Naive thymus-derived CD4-positive, alpha-beta T cell (primary cell): ENCODE results near the gene CERS5. TPM values are rescaled to one million over a fixed set of nuclear protein-coding genes. Genes with fewer than 3 reads are reported as not detected.

ENCODE experiments used
- ATAC-seq: fragments of 150-1000 bp; cut with Tn5 transposase; 2 replicates; pipeline ENCODE4 v1.10.0; 2021; ENCODE audit warnings: mild to moderate bottlenecking, moderate library complexity
- CTCF ChIA-PET: fragments of 350-600 bp; sonication (Branson Sonifier 250); formaldehyde crosslinking; loops from one replicate; lab custom pipeline; 2021; ENCODE audit warnings: antibody characterized with exemption; lab: Charles Lee
- POLR2A ChIA-PET: fragments of 350-600 bp; sonication (Branson Sonifier 250); formaldehyde crosslinking; loops from one replicate; lab custom pipeline; 2021; ENCODE audit warnings: antibody characterized with exemption, inconsistent platforms; lab: Charles Lee
- DNase-seq, 9 donors: peaks; one replicate each; pipeline versions ENCODE4 v3.0.0 to v3.0.0-alpha.2; 2020 to 2022; ENCODE audit warnings: mixed read lengths in 1 of 9
- H3K27ac ChIP-seq: one replicate; pipeline ENCODE4 v1.7.0; 2013; ENCODE audit warnings: mild to moderate bottlenecking, low read depth, low read length, moderate library complexity
- H3K27me3 ChIP-seq, 2 donors: one replicate each; pipeline ENCODE4 v1.7.0; 2013; ENCODE audit warnings: low read length in 2 of 2, mild to moderate bottlenecking in 2 of 2, moderate library complexity in 2 of 2; ENCODE audit not compliant: control insufficient read depth in 2 of 2, insufficient read depth in 2 of 2
- H3K36me3 ChIP-seq, 3 experiments: 1 replicate in 2 of 3; 2 replicates in 1 of 3; pipeline ENCODE4 v1.7.0; 2013; ENCODE audit warnings: low read length in 3 of 3, mild to moderate bottlenecking in 3 of 3, moderate library complexity in 1 of 3; ENCODE audit not compliant: insufficient read depth in 3 of 3, control insufficient read depth in 2 of 3
- H3K4me1 ChIP-seq, 2 donors: one replicate each; pipeline ENCODE4 v1.7.0; 2013; ENCODE audit warnings: low read length in 2 of 2, mild to moderate bottlenecking in 2 of 2, moderate library complexity in 1 of 2; ENCODE audit not compliant: control insufficient read depth in 2 of 2, insufficient read depth in 2 of 2
- H3K4me3 ChIP-seq: 2 replicates; pipeline ENCODE4 v1.7.0; 2013; ENCODE audit warnings: mild to moderate bottlenecking, low read length
- H3K9me3 ChIP-seq, 3 experiments: 1 replicate in 2 of 3; 2 replicates in 1 of 3; pipeline ENCODE4 v1.7.0; 2013; ENCODE audit warnings: low read length in 3 of 3; ENCODE audit not compliant: control insufficient read depth in 2 of 3
- H3K27ac Mint-ChIP-seq, 9 donors: one replicate each; pipeline ENCODE4 v1.8.0; 2020 to 2022; ENCODE audit warnings: mixed read lengths in 9 of 9, mild to moderate bottlenecking in 8 of 9, moderate library complexity in 5 of 9, inconsistent platforms in 2 of 9
- H3K27me3 Mint-ChIP-seq, 5 donors: one replicate each; pipeline ENCODE4 v1.8.0; 2021 to 2022; ENCODE audit warnings: mixed read lengths in 5 of 5, mild to moderate bottlenecking in 1 of 5
- H3K36me3 Mint-ChIP-seq, 5 donors: one replicate each; pipeline ENCODE4 v1.8.0; 2020 to 2022; ENCODE audit warnings: mixed read lengths in 5 of 5, mild to moderate bottlenecking in 3 of 5, inconsistent platforms in 1 of 5
- H3K4me1 Mint-ChIP-seq, 7 donors: one replicate each; pipeline ENCODE4 v1.8.0; 2020 to 2022; ENCODE audit warnings: mixed read lengths in 7 of 7, mild to moderate bottlenecking in 3 of 7, inconsistent platforms in 1 of 7
- H3K4me3 Mint-ChIP-seq, 10 donors: one replicate each; pipeline ENCODE4 v1.8.0; 2020 to 2022; ENCODE audit warnings: mild to moderate bottlenecking in 10 of 10, mixed read lengths in 10 of 10, moderate library complexity in 6 of 10, inconsistent platforms in 2 of 10
- H3K9me3 Mint-ChIP-seq, 11 donors: one replicate each; pipeline ENCODE4 v1.8.0; 2020 to 2022; ENCODE audit warnings: mixed read lengths in 11 of 11, mild to moderate bottlenecking in 4 of 11, inconsistent platforms in 1 of 11, moderate library complexity in 1 of 11
- intact Hi-C, 2 donors: fragments of 100-400 bp; cut with micrococcal nuclease; formaldehyde crosslinking; loops; one replicate each; pipeline ENCODE4 v1.15.1; 2023
- polyA plus RNA-seq, 2 donors: library from polyadenylated mRNA; unstranded; fragments of 300-500 nt; fragmentation: Illumina TruSeq; gene quantifications; one replicate each; pipeline ENCODE4 v1.2.3, GENCODE V29; 2021
- total RNA-seq, 6 experiments: library from RNA in 5 of 6; stranded (reverse) in 5 of 6; gene quantifications; 1 replicate in 5 of 6; 2 replicates in 1 of 6; pipeline ENCODE4 v1.2.3 and lab custom pipeline; 2021 to 2026

The CERS5 gene
- total and polyA plus RNA-seq, 7 experiments from 2014 or later, result 33.7 to 52.2 (median 45.1) TPM

GRCh38 chr12:50166799-50167048, 445 bp downstream of the CERS5 start:
- peaks cover 0 to 9% (median 0%) of the 10 kb centered on the region in 11 donors for H3K9me3 Mint-ChIP-seq
- H3K9me3 ChIP-seq, result no peaks in the 10 kb centered on the region
- H3K4me1 Mint-ChIP-seq, result peaks cover 16 to 38% (median 30%) of the 10 kb centered on the region in 7 donors
- H3K4me3 ChIP-seq, result peak overlapping the region; percentile 69
- ChIA-PET POLR2A (interaction anchor here (0.6 to 2.9 kb wide), 8 partner anchors 9 to 117 kb away, joined by 3 to 35 read pairs (median 5); partner anchors contain the start of gene COX14), CTCF (interaction anchor here (0.5 to 1.8 kb wide), 7 partner anchors 9 to 82 kb away, joined by 3 to 11 read pairs (median 4); partner anchors contain the start of genes COX14 and SMARCD1)
- peaks cover 0 to 5% (median 0%) of the 10 kb centered on the region in 3 experiments for H3K36me3 ChIP-seq
- H3K27ac ChIP-seq, result peak overlapping the region; percentile 93
- peak overlapping the region; percentile 82 to 98 (median 93) for H3K4me3 Mint-ChIP-seq
- no peak for ATAC-seq
- peaks cover 0 to 12% (median 0%) of the 10 kb centered on the region in 5 donors for H3K36me3 Mint-ChIP-seq
- no peaks in the 10 kb centered on the region for H3K27me3 ChIP-seq
- H3K4me1 ChIP-seq, result peaks cover 11 to 13% of the 10 kb centered on the region in 2 donors
- peak in 2 of 9 donors; percentile 39 to 78 for DNase-seq
- H3K27ac Mint-ChIP-seq, result peak overlapping the region; percentile 84 to 98 (median 93)
- H3K27me3 Mint-ChIP-seq, result no peaks in the 10 kb centered on the region
- intact Hi-C loops, result loop anchor here (1.0 to 2.0 kb wide), 11 partner anchors 9 to 425 kb away; partner anchors contain the start of genes LARP4 (in 2 of the 2), RACGAP1 (in 2 of the 2), SMARCD1 (in 2 of the 2) and COX14 (in 1 of the 2)

- CTCF ChIA-PET, result interaction anchor here (0.8 kb wide), 1 partner anchor 64 kb away, joined by 3 read pairs; no protein-coding TSS in a partner anchor
- intact Hi-C loops, result no loop called here
- H3K27me3 ChIP-seq, result no peaks in the 10 kb centered on the region
Observed at GRCh38 chr12:50164963-50165362, 2.2 kb downstream of the CERS5 start.

GRCh38 chr12:50162230-50162629, 4.9 kb downstream of the CERS5 start:
- Histone ChIP-seq H3K27me3 (no peaks in the 10 kb centered on the region), H3K27ac (no peak overlapping the region), H3K4me3 (no peak overlapping the region), H3K36me3 (peaks cover 0 to 5% (median 0%) of the 10 kb centered on the region in 3 experiments), H3K4me1 (peaks cover 7 to 13% of the 10 kb centered on the region in 2 donors), H3K9me3 (no peaks in the 10 kb centered on the region)
- intact Hi-C loops, result no loop called here
- Mint-ChIP-seq H3K36me3 (peaks cover 0 to 17% (median 5%) of the 10 kb centered on the region in 5 donors), H3K4me3 (no peak overlapping the region), H3K4me1 (peaks cover 35 to 61% (median 54%) of the 10 kb centered on the region in 7 donors), H3K27me3 (no peaks in the 10 kb centered on the region), H3K9me3 (no peaks in the 10 kb centered on the region), H3K27ac (peak overlapping the region in 1 of 9 donors; percentile 31)
- no peak for DNase-seq
- ChIA-PET CTCF (interaction anchor here (0.6 to 1.3 kb wide), 4 partner anchors 14 to 296 kb away, joined by 3 to 4 read pairs (median 3); no protein-coding TSS in a partner anchor), POLR2A (interaction anchor here (0.7 kb wide), 2 partner anchors 8 to 145 kb away, joined by 3 to 12 read pairs; no protein-coding TSS in a partner anchor)
- ATAC-seq, result no peak

More at GRCh38 chr12:50164963-50165362, 2.2 kb downstream of the CERS5 start:
- H3K36me3 Mint-ChIP-seq, result peaks cover 0 to 12% (median 0%) of the 10 kb centered on the region in 5 donors
- peaks cover 11 to 13% of the 10 kb centered on the region in 2 donors for H3K4me1 ChIP-seq
- H3K4me3 ChIP-seq, result no peak overlapping the region
- H3K4me3 Mint-ChIP-seq, result peak overlapping the region; percentile 5 to 97 (median 70)
- no peaks in the 10 kb centered on the region for H3K9me3 ChIP-seq
- H3K27ac Mint-ChIP-seq, result peak overlapping the region in 8 of 9 donors; percentile 19 to 80 (median 56)
- peaks cover 0 to 5% (median 0%) of the 10 kb centered on the region in 3 experiments for H3K36me3 ChIP-seq
- H3K27me3 Mint-ChIP-seq, result no peaks in the 10 kb centered on the region
- POLR2A ChIA-PET, result interaction anchor here (0.7 to 2.5 kb wide), 2 partner anchors 19 to 48 kb away, joined by 3 to 5 read pairs; no protein-coding TSS in a partner anchor
- H3K9me3 Mint-ChIP-seq, result peaks cover 0 to 4% (median 0%) of the 10 kb centered on the region in 11 donors
- peaks cover 28 to 50% (median 40%) of the 10 kb centered on the region in 7 donors for H3K4me1 Mint-ChIP-seq
- ATAC-seq (no peak), DNase-seq (no peak)
- H3K27ac ChIP-seq, result no peak overlapping the region

- ATAC-seq, result no peak
Observed at GRCh38 chr12:50160643-50161042, 6.5 kb downstream of the CERS5 start.

GRCh38 chr12:50157259-50157658, 9.9 kb downstream of the CERS5 start:
- intact Hi-C loops, result no loop called here
- no peak overlapping the region for H3K27ac ChIP-seq
- Mint-ChIP-seq H3K36me3 (peaks cover 0 to 8% (median 5%) of the 10 kb centered on the region in 5 donors), H3K9me3 (no peaks in the 10 kb centered on the region), H3K4me3 (no peak overlapping the region), H3K27ac (peak overlapping the region in 5 of 9 donors; percentile 5 to 54 (median 24)), H3K4me1 (peaks cover 16 to 37% (median 30%) of the 10 kb centered on the region in 7 donors), H3K27me3 (no peaks in the 10 kb centered on the region)
- no peak overlapping the region for H3K4me3 ChIP-seq
- POLR2A ChIA-PET, result interaction anchor here (0.9 kb wide), 1 partner anchor 9 kb away, joined by 5 read pairs; the partner anchor contains the start of gene CERS5
- H3K4me1 ChIP-seq, result no peaks in the 10 kb centered on the region
- no peaks in the 10 kb centered on the region for H3K9me3 ChIP-seq
- H3K27me3 ChIP-seq, result no peaks in the 10 kb centered on the region
- CTCF ChIA-PET, result interaction anchor here (0.6 to 1.0 kb wide), 2 partner anchors 12 to 46 kb away, joined by 3 read pairs; partner anchors contain the start of gene COX14
- peaks cover 0 to 6% (median 0%) of the 10 kb centered on the region in 3 experiments for H3K36me3 ChIP-seq
- DNase-seq, result no peak
- no peak for ATAC-seq

More at GRCh38 chr12:50160643-50161042, 6.5 kb downstream of the CERS5 start:
- ChIA-PET POLR2A (no interaction called here), CTCF (interaction anchor here (0.9 kb wide), 2 partner anchors 15 to 29 kb away, joined by 3 read pairs; no protein-coding TSS in a partner anchor)
- Histone ChIP-seq H3K36me3 (no peaks in the 10 kb centered on the region), H3K27ac (no peak overlapping the region), H3K27me3 (no peaks in the 10 kb centered on the region), H3K9me3 (no peaks in the 10 kb centered on the region), H3K4me3 (no peak overlapping the region), H3K4me1 (peaks cover under 1 to 4% of the 10 kb centered on the region in 2 donors)
- no peak for DNase-seq
- Mint-ChIP-seq H3K36me3 (peaks cover 0 to 11% (median 5%) of the 10 kb centered on the region in 5 donors), H3K27me3 (no peaks in the 10 kb centered on the region), H3K27ac (peak overlapping the region in 5 of 9 donors; percentile 1 to 16 (median 7)), H3K4me3 (no peak overlapping the region), H3K9me3 (no peaks in the 10 kb centered on the region), H3K4me1 (peaks cover 27 to 56% (median 47%) of the 10 kb centered on the region in 7 donors)
- intact Hi-C loops, result no loop called here

- no peak overlapping the region for H3K27ac ChIP-seq
- ATAC-seq, result no peak
- Mint-ChIP-seq H3K27ac (peak overlapping the region in 3 of 9 donors; percentile 11 to 54 (median 24)), H3K4me1 (peaks cover 16 to 35% (median 30%) of the 10 kb centered on the region in 7 donors), H3K27me3 (no peaks in the 10 kb centered on the region), H3K9me3 (no peaks in the 10 kb centered on the region), H3K4me3 (no peak overlapping the region), H3K36me3 (peaks cover 0 to 8% (median 5%) of the 10 kb centered on the region in 5 donors)
- H3K4me1 ChIP-seq, result no peaks in the 10 kb centered on the region
- peaks cover 0 to 6% (median 0%) of the 10 kb centered on the region in 3 experiments for H3K36me3 ChIP-seq
- H3K9me3 ChIP-seq, result no peaks in the 10 kb centered on the region
- no peak for DNase-seq
- POLR2A ChIA-PET, result interaction anchor here (1.2 kb wide), 1 partner anchor 10 kb away, joined by 9 read pairs; the partner anchor contains the start of gene CERS5
- CTCF ChIA-PET, result interaction anchor here (1.0 kb wide), 1 partner anchor 45 kb away, joined by 3 read pairs; the partner anchor contains the start of gene COX14
- intact Hi-C loops, result no loop called here
- H3K27me3 ChIP-seq, result no peaks in the 10 kb centered on the region
- no peak overlapping the region for H3K4me3 ChIP-seq
Observed at GRCh38 chr12:50156641-50157040, 10.5 kb downstream of the CERS5 start.
